NCI-H1092 treated with DMSO at 0.1 percent for 48 hours (cell line): ENCODE data around the gene CD276.
A peak's percentile ranks its signal among the peaks of the same experiment; 100 is the strongest.
"Not testable (repeated sequence)": the region's sequence is repeated elsewhere in the genome, so short reads cannot be mapped to it uniquely, and the experiment has no call there.

Experiments used
- DNase-seq: peaks from one replicate; lab custom pipeline; 2025; lab: John Stamatoyannopoulos, UW

The CD276 gene

GRCh38 chr15:73684581-73685455, 635 bp downstream of the CD276 start:
- DNase-seq: no peak

GRCh38 chr15:73685981-73686380, 1.8 kb downstream of the CD276 start:
- no peak for DNase-seq

- no peak for DNase-seq
Observed at GRCh38 chr15:73686781-73687256, 2.6 kb downstream of the CD276 start.

GRCh38 chr15:73687351-73687750, 3.2 kb downstream of the CD276 start:
- no peak for DNase-seq

- DNase-seq: no peak
Observed at GRCh38 chr15:73688455-73688854, 4.3 kb downstream of the CD276 start.

- no peak for DNase-seq
Observed at GRCh38 chr15:73691396-73691795, 7.2 kb downstream of the CD276 start.

GRCh38 chr15:73694419-73694818, 10.2 kb downstream of the CD276 start:
- no peak for DNase-seq

GRCh38 chr15:73695773-73696640, 11.8 kb downstream of the CD276 start:
- DNase-seq: no peak

GRCh38 chr15:73696641-73697001, 12.4 kb downstream of the CD276 start:
- no peak for DNase-seq

- DNase-seq: peak; percentile 70
Observed at GRCh38 chr15:73697033-73697467, 12.9 kb downstream of the CD276 start.

- DNase-seq: no peak
Observed at GRCh38 chr15:73699249-73700040, 15.3 kb downstream of the CD276 start.

GRCh38 chr15:73700041-73700842, 16.1 kb downstream of the CD276 start:
- peak; percentile 43 for DNase-seq

GRCh38 chr15:73702311-73703239, 18.4 kb downstream of the CD276 start:
- not testable (repeated sequence) for DNase-seq

GRCh38 chr15:73703601-73704000, 19.4 kb downstream of the CD276 start:
- DNase-seq: not testable (repeated sequence)

- DNase-seq: not testable (repeated sequence)
Observed at GRCh38 chr15:73704142-73704868, 20.1 kb downstream of the CD276 start.

- DNase-seq: peak; percentile 5
Observed at GRCh38 chr15:73704869-73705645, 20.9 kb downstream of the CD276 start.

- DNase-seq: no peak
Observed at GRCh38 chr15:73708691-73709090, 24.5 kb downstream of the CD276 start.

GRCh38 chr15:73709241-73709640, 25.1 kb downstream of the CD276 start:
- no peak for DNase-seq
